GM23338 (cell line): ENCODE measurements around the gene PIGR.

Experiments used
- CTCF ChIP-seq, 2 experiments: fragments of 200-600 bp in 1 of 2; sonication (generic) in 1 of 2; conservative IDR thresholded peaks; 2 replicates each; pipeline versions ENCODE4 v1.5.1 to v1.6.1; 2016 to 2017; ENCODE audit warnings: antibody characterized with exemption in 2 of 2, low read depth in 2 of 2, mild to moderate bottlenecking in 2 of 2, moderate library complexity in 1 of 2
- EZH2 ChIP-seq: fragments of 200-600 bp; sonication (generic); IDR thresholded peaks from one replicate; pipeline ENCODE4 v1.8.0; 2017; ENCODE audit warnings: antibody characterized with exemption, mild to moderate bottlenecking, low read depth; ENCODE audit not compliant: unreplicated experiment
- EZH2phosphoT487 ChIP-seq: fragments of 200-600 bp; sonication (generic); IDR thresholded peaks from one replicate; pipeline ENCODE4 v1.8.1; 2018; ENCODE audit warnings: antibody characterized with exemption; ENCODE audit not compliant: unreplicated experiment
- JUNB ChIP-seq: IDR thresholded peaks from one replicate; pipeline ENCODE4 v1.6.1; 2016; ENCODE audit warnings: antibody characterized with exemption; ENCODE audit not compliant: unreplicated experiment
- POLR2AphosphoS5 ChIP-seq: IDR thresholded peaks from 2 replicates; pipeline ENCODE4 v1.6.1; 2016; ENCODE audit warnings: antibody characterized with exemption, low read depth
- TF ChIP-seq, protein P1 (sequence below): IDR thresholded peaks from one replicate; pipeline ENCODE4 v1.6.1; 2018; ENCODE audit warnings: antibody characterized with exemption; ENCODE audit not compliant: unreplicated experiment

- no peak for TF ChIP-seq CTCF (conservative IDR thresholded peaks at IDR 0.05; ENCODE audit: low read depth in 2 of 2)
- no peak for TF ChIP-seq JUNB
- no peak for TF ChIP-seq POLR2AphosphoS5
- no peak for TF ChIP-seq EZH2
- TF ChIP-seq EZH2phosphoT487, result no peak
- TF ChIP-seq, protein P1, sequence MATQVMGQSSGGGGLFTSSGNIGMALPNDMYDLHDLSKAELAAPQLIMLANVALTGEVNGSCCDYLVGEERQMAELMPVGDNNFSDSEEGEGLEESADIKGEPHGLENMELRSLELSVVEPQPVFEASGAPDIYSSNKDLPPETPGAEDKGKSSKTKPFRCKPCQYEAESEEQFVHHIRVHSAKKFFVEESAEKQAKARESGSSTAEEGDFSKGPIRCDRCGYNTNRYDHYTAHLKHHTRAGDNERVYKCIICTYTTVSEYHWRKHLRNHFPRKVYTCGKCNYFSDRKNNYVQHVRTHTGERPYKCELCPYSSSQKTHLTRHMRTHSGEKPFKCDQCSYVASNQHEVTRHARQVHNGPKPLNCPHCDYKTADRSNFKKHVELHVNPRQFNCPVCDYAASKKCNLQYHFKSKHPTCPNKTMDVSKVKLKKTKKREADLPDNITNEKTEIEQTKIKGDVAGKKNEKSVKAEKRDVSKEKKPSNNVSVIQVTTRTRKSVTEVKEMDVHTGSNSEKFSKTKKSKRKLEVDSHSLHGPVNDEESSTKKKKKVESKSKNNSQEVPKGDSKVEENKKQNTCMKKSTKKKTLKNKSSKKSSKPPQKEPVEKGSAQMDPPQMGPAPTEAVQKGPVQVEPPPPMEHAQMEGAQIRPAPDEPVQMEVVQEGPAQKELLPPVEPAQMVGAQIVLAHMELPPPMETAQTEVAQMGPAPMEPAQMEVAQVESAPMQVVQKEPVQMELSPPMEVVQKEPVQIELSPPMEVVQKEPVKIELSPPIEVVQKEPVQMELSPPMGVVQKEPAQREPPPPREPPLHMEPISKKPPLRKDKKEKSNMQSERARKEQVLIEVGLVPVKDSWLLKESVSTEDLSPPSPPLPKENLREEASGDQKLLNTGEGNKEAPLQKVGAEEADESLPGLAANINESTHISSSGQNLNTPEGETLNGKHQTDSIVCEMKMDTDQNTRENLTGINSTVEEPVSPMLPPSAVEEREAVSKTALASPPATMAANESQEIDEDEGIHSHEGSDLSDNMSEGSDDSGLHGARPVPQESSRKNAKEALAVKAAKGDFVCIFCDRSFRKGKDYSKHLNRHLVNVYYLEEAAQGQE, result no peak
Measured at GRCh38 chr1:206908038-206908437, 38.2 kb downstream of the PIGR start.
